LoVo (cell line): ENCODE measurements around the gene MOXD1.
A peak's percentile ranks its signal among the peaks of the same experiment; 100 is the strongest.
"Not testable (repeated sequence)": the region's sequence is repeated elsewhere in the genome, so short reads cannot be mapped to it uniquely, and the experiment has no call there.

ENCODE experiments used
- DNase-seq: peaks from one replicate; pipeline ENCODE4 v3.0.0-alpha.2; 2016; ENCODE audit warnings: low spot score

The MOXD1 gene

GRCh38 chr6:132282696-132283095 is 118.6 kb downstream of the MOXD1 start:
- no peak for DNase-seq

GRCh38 chr6:132280436-132280835 is 120.8 kb downstream of the MOXD1 start:
- no peak for DNase-seq

GRCh38 chr6:132279592-132280139 is 121.6 kb downstream of the MOXD1 start:
- DNase-seq, result peak; percentile 81

GRCh38 chr6:132275066-132275970 is 126.0 kb downstream of the MOXD1 start:
- DNase-seq, result no peak

- DNase-seq, result no peak
Measured at GRCh38 chr6:132272776-132273175, 128.5 kb downstream of the MOXD1 start.

- DNase-seq, result no peak
Measured at GRCh38 chr6:132270726-132271402, 130.4 kb downstream of the MOXD1 start.

- not testable (repeated sequence) for DNase-seq
Measured at GRCh38 chr6:132268666-132269065, 132.6 kb downstream of the MOXD1 start.

- DNase-seq, result no peak
Measured at GRCh38 chr6:132268209-132268608, 133.1 kb downstream of the MOXD1 start.

- DNase-seq, result no peak
Measured at GRCh38 chr6:132265451-132266097, 135.7 kb downstream of the MOXD1 start.

GRCh38 chr6:132264021-132264500 is 137.2 kb downstream of the MOXD1 start:
- no peak for DNase-seq

- DNase-seq, result no peak
Measured at GRCh38 chr6:132261354-132261753, 139.9 kb downstream of the MOXD1 start.

- DNase-seq, result no peak
Measured at GRCh38 chr6:132259070-132259469, 142.2 kb downstream of the MOXD1 start.

GRCh38 chr6:132257561-132257960 is 143.7 kb downstream of the MOXD1 start:
- DNase-seq, result no peak

- no peak for DNase-seq
Measured at GRCh38 chr6:132256457-132256856, 144.8 kb downstream of the MOXD1 start.

GRCh38 chr6:132253906-132254305 is 147.4 kb downstream of the MOXD1 start:
- DNase-seq, result no peak

GRCh38 chr6:132253211-132253610 is 148.1 kb downstream of the MOXD1 start:
- no peak for DNase-seq

GRCh38 chr6:132252113-132252512 is 149.2 kb downstream of the MOXD1 start:
- DNase-seq, result no peak

GRCh38 chr6:132251711-132252110 is 149.6 kb downstream of the MOXD1 start:
- DNase-seq, result no peak

- no peak for DNase-seq
Measured at GRCh38 chr6:132247381-132248159, 153.7 kb downstream of the MOXD1 start.

- DNase-seq, result no peak
Measured at GRCh38 chr6:132246632-132247270, 154.5 kb downstream of the MOXD1 start.

GRCh38 chr6:132246120-132246617 is 155.1 kb downstream of the MOXD1 start:
- DNase-seq, result no peak
